HG02943 (cell line): ENCODE results near the gene POLR2L.

Experiments
- ATAC-seq: cut with Tn5 transposase; IDR thresholded peaks from one replicate; pipeline ENCODE4 v1.9.1; 2021; ENCODE audit warnings: mild to moderate bottlenecking, low read depth, moderate library complexity; ENCODE audit not compliant: unreplicated experiment

POLR2L gene

DNA sequence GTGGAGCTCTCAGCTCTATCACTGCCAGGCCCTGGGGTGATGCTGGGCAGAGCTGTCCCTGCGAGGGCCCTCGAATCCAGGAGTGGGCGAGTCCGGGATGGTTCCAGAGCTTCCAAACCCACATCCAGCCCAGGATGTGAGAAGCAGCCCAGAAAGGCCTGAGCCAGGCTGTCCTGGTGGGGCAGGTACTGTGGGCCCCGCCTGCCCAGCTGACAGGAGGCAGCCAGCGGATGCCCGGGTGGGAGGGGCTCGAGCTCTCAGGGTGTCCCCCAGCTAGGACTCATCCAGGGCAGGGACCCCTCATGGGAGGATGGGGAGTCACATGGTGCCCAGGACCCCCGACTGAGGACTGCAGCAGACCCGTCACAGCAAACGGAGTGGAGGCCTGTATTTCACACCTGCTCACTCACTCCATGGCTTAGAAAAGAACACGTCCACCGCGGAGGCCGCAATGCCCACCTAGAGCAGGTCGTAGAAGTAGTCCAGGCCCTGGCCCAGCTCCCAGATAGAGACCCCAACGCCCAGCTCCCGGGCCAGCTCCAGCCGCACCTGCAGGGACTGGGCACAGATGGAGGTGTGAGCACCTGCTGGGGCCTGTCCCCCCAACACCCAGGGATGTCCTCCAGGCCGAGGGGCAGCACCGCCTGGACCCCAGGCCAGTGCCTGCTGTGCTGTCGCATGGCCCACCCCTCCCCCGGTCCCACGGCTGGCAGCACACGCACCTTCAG lies 27.2 kb upstream of the POLR2L start:
- ATAC-seq: no peak

DNA sequence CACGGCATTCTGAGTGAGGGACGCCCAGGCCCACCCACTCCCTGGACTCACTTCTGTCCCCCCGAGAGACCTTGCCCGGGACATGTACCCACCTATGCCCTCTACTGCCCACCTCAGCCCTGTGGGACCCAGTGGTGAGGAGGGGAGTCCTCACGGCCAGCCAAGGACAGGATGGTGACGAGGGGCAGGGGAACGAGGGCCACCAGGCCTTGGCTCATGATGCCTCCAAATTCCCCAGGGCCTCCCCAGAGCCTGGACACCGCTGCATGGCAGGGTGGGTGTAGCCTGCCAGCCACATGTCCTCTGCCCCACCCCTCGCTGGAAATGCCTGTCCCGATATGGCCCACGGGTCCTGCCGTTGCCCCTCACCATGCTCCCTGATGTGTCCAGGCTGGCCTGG lies 26.5 kb upstream of the POLR2L start:
- no peak for ATAC-seq

DNA sequence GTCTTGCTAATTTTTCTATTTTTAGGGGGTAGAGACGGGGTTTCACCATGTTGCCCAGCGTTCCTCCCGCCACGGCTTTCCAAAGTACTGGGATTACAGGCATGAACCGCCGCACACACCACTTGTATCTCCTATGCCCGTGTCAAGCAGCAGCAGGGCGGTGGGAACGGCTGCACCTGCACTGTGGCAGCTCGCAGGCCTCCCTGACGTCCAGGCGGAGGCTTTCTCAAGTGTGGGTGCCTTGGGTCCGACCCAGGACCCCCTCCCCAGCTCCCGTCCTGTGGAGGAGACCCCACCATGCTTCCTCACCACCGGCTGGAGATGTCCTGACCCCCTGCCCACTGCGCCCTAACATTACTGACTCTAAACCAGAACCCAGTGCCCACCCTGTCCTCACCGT lies 26.1 kb upstream of the POLR2L start:
- no peak for ATAC-seq

DNA sequence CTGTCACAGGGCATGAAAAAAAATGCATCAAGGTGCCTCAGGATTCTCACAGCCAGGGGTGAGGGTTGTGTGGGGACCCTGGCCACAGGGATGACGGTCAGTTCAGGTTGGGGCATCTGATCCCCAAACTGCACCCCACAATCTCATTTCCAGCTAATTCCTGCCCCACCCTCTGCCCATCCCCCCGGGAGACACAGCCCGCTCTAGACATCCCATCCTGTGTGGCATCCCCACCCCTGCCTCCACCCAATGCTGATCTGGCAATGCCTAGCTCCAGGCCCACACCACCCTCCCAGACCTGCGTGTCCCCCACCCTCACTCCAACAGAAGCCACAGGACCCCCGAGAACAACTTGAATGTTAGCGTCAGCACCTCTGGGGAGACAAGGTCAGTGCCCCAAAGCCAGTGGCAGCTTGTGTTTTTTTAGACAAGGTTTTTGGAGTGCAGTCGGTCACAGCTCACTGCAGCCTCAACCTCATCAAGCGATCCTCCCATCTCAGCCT lies 25.6 kb upstream of the POLR2L start:
- no peak for ATAC-seq

DNA sequence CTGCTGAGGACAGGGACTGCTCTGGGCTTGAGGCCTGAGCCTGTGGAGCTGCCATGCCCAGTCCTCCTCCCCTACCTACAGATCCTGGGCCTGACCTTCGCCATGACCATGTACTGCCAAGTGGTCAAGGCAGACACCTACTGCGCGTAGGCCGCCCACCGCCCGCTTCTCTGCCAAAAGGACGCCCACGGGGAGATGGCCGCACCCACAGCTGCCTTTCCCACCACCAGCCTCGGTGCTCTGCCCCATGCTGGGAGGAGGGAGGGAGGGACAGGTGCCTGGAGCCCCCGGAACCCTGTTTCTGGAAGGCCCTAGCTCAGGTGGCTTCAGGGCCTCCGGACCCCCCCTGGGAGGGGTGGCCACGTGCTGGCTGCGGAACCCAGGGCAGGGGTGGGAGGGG lies 24.2 kb upstream of the POLR2L start:
- ATAC-seq: no peak

DNA sequence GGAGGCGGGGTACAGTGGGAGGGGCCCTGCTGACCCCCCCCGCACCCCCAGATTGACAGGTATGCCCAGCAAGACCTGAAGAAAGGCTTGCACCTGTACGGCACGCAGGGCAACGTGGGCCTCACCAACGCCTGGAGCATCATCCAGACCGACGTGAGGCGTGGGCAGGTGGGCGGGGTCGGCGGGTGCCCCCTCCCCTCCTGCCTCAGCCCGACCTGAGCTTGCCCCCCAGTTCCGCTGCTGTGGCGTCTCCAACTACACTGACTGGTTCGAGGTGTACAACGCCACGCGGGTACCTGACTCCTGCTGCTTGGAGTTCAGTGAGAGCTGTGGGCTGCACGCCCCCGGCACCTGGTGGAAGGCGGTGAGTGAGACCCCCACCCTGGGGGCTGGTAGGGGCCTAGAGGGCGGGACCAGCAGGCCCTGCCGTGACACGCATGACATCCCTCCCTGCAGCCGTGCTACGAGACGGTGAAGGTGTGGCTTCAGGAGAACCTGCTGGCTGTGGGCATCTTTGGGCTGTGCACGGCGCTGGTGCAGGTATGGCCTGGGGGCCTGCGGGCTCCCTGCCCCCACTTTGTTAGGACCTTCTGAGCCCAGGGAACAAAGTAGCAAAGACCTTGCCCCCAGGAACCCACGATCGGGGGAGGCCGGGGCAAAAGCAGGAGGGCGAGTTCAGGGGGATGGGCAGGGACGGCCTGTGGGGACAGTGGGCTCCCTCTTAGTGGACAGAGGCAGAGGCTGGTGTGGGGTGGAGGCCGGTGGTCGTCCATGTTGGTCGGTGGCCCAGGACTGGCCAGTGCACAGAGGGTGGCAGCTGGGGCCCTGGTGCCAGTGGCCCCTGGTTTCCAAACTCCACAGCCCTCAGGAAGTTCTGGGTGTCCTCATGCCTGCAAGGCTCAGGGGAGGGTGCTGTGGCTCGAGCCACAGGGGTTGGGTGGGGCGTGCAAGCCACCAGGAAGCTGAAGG lies 23.4 kb upstream of the POLR2L start:
- no peak for ATAC-seq

DNA sequence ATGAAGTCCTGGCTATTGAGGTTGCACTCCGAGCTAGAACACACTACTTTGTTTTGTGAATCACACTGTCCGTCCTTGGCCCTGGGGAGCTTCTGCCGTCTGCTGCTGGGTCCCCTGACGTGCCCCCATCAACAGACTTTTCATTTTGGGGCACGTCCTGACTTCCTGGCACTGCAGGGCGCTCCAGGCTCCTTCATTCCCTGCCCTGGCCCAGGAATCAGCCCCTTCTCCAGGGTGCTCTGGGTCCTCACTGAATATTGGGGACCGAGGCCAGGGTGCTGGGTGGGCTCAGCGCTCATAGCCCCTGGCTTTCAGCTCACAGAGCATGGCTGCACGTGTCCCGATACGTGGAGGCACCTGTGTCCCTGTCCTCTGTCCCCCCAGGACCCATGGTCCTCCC lies 22.6 kb upstream of the POLR2L start:
- no peak for ATAC-seq

DNA sequence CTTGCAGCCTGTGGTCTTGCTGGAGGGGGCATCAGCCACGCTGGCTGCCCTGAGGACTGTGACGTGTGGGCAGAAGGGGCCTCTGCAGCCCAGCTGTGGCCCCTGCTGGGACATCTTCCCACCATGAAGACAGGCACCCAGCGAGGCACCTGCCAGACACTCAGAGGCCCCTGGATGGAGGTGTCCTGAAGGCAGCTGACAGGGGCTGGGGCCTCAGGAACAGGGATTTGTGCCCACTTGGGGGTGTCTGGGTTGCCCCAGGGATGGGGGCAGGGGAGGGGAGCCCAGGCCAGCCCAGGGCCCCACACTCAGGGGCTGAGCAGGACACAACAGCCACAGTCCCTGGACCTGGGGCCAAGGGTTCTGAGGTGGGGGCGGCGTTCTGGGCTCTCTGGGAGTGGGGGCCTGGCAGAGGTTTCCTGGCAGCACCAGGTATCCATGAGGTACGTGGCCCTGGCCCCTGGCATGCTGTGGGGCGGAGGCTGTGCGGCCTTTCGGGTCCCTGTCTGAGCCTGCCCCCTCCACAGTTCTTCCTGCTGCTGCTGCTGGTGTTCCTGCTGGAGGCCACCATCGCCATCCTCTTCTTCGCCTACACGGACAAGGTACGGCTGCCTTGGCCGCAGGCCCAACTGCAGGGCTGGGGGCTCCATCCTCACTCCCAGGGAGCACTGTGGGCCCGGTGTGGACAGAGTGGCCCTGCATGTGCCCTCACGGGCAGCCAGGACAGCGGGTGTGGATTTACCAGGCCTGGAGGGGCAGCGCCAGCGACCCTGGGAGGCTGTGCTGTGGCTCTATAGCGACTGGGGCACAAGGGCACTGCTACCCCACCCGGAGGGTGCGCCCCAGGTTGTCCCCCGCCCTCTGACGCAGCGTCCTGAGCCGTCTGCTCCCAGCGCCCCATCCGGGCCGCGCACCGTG lies 21.8 kb upstream of the POLR2L start:
- no peak for ATAC-seq

DNA sequence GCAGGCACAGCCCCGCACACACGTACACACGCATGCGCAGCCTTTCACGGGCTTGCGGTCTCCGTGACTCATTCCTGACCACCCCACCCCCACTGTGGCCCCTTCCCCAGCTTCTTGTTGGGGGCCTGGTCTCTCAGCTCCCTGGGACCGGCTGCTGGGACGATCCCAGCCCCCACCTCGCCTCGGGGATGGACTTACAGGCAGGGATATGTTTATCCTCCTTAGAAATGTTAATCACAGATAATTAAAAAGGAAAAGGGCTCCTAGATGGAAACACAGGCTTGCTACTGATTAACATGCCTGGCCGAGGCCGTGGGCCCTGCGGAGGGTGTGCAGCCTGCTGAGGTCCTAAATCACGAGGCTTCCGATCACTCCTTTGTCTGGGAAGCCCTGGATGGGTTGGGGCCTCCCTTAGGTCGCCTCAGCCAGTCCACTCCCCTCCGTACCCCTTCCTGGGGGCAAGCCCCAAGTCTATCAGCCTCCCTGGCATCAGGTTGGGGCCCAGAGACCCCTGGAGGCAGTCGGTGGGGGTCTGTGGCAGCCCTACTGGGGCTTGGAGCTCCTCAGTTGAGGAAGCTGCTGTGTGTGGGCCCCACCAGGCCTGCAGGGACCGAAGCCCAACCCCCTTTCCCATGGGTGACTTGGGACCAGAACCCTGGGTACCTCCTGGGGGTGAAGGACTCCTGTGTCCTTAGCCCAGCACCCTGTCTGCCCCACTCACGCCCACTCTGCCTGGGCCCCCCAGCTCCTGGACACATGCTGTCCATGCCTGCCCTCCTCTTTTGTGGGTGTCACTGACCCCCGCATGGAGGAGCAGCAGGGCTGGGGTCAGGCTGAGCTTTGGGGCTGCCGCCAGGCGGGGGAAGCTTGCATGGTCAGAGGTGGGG lies 20.9 kb upstream of the POLR2L start:
- no peak for ATAC-seq

DNA sequence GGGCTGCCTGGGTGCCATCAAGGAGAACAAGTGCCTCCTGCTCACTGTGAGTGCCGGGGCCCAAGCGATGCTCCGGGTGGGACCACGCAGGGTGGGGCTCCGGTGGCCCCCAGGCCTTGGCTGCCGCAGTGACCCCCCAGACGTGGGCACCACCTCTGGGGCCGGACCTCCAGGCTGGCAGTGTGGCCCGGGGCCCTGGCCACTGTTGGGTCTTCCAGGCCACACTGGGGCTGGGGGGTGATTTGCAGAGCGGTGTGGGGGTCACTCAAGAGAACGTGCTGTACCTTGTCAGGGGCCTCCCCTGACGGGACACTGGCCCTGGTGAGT lies 20.3 kb upstream of the POLR2L start:
- no peak for ATAC-seq

DNA sequence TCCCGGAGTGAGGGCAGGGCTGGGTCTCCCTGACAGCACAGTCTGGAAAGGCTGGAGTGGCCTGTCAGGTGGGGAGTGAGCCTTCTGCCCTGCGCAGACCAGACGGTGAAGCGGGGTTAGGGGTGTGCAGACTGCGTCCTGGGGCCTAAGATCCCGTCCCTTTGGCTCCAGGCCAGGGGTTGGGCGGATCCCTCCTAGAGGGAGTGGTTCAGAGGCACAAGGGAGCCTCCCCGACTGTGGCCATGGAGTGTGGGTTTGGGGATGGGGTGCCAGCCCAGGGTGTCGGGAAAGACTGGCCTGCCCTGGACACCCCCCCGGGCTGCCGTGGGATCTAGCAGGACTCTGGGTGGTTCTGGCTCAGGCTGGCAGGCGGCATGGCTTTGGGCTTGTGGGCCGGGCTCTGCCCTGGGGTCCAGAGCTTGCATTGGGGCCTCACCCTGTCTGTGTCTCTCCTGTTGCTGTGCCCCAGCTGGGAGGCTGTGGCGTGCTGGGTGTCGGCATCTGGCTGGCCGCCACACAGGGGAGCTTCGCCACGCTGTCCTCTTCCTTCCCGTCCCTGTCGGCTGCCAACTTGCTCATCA lies 19.8 kb upstream of the POLR2L start:
- no peak for ATAC-seq

DNA sequence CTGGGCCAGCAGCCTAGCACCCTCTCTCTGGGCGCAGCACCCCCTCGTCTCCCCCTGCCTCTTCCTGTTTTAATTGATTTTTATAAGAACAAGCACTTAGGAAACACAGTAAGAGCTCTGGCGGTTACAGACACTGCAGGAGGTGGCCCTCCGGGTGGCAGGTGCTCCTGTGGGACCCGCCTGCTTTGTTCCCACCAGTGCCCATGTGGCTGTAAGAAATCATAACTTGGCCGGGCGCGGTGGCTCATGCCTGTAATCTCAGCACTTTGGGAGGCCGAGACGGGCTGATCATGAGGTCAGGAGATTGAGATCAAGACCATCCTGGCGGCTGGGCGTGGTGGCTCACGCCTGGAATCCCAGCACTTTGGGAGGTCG lies 18.8 kb upstream of the POLR2L start:
- ATAC-seq: no peak

DNA sequence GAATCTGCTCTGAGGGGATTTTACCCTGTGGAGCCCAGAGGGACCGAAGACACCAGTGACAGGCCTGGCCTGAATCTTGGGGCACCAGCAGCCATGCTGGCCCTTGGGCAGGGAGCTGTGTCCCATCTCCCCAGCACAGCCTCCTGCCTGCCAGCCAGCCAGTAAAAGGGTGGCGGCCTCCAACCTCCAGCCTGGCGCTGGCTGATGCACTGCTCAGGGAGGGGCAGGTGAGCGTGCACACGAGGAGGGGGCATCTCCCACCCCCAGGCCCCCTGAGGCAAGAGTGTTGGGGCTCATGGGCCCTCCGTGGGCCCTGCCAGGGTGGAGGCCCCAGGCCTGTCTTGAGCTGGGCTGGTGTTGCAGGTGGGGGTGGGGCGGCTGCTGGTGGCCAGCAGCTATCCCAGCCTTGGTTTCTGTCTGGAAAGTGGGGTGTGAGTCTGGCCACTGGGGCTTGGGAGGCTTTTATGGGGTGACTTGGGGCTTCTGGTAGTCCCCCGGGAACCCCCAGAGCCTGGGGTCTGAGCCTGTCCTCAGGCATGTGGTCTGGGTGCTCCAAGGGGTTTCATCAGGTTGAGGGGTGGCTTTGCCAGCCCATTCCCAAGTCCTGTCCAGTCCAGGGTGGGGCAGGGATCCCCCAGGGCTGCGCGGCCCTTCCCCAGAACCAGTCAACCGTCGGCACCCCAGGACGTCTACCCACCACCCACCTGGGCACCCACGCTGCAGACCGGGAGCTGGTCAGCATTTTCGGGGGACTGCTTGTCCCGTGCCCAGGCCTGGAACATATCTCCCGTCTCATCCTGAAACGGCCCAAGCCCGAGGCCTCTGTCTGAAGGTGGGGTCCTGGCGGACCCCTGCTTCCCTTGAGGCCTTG lies 18.1 kb upstream of the POLR2L start:
- ATAC-seq: no peak

DNA sequence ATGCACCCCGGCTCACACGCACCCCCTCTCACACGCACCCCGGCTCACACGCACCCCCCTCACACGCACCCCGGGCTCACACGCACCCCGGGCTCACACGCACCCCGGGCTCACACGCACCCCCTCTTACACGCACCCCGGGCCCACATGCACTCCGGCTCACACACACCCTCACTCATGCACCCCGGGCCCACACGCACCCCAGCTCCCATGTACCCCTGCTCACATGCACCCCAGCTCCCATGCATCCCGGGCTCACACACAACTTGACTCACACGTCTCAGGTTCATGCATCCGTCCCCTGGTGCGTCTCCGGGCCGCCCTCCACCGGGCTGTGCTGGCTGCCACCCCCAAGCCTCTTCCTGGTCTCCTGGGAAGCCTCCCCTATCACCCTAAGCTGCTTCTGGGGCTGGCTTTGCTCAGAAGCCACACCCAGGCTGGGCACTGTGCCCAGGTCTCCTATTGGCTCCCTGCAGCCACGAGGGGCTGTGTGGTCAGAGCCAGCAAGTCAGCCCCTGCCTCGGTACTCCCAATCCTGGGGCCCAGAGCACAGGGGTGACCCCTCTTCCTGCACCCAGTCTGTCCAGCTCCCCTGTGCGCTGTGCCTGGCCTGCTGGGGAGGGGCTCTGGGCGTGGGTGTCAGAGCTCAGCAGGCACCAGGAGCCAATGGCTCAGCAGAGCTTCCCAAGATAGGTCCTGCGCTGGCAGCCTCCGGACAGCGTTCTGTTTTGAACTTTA lies 17.2 kb upstream of the POLR2L start:
- no peak for ATAC-seq

DNA sequence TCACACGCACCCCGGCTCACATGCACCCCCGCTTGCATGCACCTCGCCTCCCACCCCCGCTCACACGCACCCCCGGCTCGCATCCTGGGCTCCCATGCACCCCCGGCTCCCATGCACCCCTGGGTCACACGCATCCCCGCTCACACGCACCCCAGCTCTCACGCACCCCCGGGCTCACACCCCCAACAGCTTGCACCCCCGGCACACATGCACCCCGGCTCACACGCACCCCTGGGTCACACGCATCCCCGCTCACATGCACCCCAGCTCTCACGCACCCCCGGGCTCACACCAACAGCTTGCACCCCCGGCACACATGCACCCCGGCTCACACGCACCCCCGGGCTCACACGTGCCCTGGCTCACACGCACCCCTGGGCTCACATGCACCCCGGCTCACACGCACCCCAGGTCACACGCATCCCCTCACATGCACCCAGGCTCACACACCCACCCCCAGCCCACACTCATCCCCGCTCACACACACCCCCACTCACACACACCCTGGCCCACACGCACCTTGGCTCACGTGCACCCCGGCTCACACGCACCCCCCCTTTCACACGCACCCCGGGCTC lies 16.5 kb upstream of the POLR2L start:
- ATAC-seq: no peak

DNA sequence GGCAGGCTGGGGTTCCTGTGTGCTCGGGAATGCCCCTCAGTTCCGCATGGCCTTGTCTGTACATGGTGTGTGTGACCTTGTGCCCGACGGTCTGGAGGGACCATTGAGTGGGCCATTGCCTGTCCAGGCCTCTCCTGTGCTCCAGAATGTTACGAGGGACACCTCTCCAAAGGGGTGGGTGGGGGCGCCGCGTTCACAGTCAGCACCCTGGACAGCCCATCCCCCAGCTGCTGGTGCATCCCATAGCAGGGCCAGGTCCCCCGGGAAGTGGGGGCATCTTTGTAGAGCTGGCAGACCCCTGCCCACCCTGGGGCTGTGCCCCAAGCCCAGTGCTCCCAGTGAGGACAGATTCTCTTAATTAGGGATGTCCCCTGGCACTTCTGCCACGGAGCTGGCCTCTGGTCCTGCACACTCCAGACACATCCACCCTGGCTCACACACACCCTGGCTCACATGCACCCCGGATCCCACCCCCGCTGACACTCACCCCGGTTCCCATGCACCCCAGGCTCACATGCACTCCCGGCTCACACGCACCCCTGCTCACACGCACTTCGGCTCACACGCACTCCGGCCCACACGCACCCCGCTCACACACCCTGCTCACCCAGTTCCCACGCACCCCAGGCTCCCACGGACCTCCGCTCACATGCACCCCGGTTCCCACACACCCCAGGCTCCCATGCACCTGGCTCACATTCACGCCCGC lies 15.9 kb upstream of the POLR2L start:
- ATAC-seq: no peak

DNA sequence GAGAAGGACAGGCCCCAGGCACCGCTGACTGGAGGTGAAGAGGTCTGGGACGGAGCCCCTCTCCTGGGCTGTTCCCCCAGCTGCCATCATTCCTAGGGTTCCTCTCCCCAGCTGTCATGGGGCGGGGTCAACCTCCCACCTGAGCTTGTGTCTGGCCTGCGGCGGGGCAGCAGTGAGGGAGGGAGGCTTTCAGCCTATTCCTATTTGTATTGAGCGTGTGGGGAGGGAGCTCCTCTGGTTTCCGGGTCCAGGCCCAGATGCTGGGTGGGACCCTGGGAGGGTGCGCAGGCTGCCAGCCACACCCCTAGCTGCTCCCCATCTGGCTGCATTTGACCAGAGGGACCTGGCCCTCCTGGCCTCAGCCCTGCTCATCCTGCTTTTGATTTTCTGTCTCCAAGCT lies 14.1 kb upstream of the POLR2L start:
- ATAC-seq: no peak
